Measurements from ENCODE around the gene ERBB4.
"Not testable (repeated sequence)": the region's sequence is repeated elsewhere in the genome, so short reads cannot be mapped to it uniquely, and the experiment has no call there.

Gene ERBB4

DNA sequence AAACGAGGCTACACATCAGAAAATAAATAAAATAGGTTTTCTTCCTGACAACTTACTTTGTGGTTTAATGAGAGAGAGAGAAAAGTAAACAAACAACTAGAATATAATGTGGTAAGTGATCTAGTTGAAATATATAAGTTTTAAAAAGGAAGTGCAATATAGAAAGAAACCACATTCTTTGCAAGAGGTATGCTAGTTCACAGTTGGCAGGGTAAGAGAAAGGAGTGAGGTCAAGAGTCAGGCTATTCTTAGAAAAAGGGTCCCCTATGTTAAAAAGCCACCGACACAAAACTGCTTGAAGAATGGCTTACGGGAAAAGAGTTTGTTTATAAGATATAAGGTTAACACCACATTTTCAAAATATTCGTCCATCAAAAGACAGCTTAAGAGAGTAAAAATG lies 462.1 kb downstream of the ERBB4 start:
- DNase-seq (ENCODE audit: low spot score) = no peak

DNA sequence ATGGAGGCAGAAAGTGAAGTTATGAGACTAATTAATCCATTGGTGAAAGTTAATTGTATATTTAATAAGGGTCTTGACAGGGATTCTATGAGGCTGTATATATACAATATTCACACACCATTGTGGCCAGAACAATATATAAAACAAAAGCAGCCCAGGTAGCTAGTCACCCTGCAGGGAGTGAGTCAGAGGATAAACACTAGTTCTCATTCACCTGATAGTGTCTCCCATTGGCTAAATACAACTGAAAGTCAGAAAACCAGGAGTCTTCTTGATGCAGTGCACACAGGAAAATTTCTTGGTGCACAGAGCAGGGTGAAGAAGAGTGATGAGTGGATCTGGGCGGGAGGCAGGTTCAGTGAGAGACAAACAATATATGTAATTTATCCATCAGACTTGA lies 465.2 kb downstream of the ERBB4 start:
- no peak for DNase-seq (ENCODE audit: low spot score)

DNA sequence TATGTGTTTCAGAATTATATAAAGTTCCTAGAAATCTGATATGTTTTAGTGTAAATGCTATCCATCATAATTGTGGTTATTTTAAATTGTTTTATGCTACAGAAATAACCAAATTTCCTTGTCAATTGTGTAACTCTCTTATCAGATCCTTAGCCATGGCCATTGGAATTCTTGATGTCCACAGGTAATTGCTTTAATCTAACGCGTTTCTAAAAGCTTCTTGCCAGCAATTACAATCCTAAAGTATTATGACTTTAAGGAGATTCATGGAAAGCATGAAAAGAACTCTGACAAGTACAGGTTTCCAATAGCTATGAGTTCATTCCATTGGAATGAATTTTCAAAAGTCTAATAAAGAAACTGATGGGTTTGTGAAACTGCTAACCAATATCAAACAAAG lies 472.1 kb downstream of the ERBB4 start:
- DNase-seq (ENCODE audit: low spot score) = no peak

DNA sequence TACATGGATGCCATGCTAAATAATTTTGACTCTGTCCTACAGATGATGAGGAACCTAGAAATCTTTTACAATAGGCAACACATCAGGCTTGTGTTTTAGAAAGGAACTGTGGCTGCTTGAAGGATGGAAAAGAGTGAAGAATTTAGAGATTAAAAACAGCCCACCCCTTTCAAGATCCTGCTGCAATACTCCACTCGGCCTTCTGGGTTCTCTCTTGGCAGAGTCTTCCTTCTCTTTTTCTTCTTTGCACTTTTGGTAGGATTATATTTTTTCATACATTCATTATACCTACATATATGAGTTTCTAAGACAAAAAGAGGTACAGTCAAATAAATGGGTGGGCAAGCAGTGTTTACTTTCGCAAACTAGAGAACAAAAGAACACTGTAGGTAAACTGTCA lies 474.3 kb downstream of the ERBB4 start:
- no peak for DNase-seq (ENCODE audit: low spot score)

DNA sequence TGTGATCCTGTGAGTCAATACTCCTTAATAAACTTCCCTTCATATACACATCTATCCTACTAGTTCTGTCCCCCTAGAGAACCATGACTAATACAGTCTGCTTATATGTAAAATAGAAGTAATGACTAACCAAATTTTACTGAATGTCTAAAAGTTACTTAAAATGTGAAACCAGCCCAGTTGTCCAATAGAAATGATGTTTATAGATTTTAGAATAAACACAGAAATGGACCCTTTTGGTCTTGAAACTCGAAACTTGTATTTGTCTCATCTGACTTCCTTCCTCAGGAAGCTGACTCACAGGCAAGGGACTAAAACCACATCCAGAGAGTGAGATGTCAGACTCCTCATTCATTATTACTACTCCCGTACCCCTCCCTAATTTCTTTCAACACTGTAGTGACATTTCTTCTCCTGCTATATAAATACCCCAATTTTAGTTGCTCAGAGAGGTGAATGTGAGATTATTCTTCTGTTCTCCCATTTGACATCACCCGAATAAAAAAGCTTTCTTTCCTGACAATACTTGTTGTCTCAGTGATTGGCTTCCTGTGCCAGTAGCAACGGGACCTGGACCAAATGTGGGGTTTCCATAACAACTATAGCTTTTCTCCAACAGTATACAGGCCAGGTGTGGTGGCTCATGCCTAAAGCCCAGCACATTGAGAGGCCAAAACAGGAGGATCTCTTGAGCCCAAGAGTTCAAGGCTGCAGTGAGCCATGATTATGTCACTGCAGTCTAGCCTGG lies 486.0 kb downstream of the ERBB4 start:
- no peak for DNase-seq (ENCODE audit: low spot score)

DNA sequence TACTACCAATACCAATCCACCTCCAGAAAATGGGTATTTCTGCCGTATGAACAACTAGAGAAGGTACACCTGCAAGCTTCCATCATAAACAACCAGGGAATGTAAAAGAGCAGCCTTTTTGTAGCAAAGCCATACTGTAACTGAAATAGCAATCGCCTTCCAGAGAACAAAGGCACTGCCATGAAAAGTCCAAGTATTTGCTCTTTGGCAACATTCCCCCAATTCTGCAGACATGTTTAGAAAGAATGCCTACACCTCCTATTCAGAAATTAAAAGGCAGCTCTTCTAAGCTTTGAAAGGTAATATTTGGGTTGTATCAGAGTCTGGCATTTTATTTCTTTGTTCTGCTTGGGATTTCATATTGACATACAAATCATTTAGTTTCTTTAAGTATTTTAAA lies 487.7 kb downstream of the ERBB4 start:
- DNase-seq (ENCODE audit: low spot score) = no peak

DNA sequence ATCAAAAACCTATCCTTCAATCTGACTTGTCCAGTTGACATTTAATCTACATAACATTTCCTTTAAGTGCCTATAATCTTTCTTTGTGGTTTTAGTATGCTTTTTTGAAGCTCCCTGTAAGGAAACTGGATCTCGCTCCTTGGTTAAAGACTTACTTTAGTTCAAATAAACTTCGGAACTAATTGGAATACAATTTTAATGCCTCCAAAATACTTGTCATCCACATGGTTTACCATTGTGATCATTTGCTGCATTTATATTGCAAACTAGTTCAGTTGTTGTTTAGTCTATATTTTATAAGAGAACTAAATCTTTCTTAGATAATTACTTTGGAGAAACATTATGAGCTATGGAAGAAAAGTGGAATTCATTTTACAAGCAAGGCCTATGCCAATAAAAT lies 496.0 kb downstream of the ERBB4 start:
- no peak for DNase-seq (ENCODE audit: low spot score)

DNA sequence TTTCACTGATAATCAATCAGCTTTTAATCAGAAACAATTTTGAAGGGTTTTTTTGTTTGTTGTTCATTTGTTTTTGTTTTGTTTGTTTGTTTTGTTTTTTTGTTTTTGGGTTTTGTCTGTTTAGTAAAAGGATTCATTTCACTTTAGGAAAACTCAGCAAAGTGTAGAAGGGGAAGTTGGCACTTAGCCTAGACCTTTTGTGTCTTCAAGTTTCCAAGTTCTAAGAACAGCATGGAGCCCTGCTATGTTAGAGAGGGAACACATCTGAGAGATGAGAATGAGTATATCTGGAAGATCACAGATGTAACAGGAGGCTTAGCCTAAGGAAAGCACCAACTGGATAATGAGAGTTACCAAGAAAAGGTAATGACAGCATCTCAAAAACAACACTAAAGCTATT lies 501.5 kb downstream of the ERBB4 start:
- DNase-seq (ENCODE audit: low spot score) = no peak

DNA sequence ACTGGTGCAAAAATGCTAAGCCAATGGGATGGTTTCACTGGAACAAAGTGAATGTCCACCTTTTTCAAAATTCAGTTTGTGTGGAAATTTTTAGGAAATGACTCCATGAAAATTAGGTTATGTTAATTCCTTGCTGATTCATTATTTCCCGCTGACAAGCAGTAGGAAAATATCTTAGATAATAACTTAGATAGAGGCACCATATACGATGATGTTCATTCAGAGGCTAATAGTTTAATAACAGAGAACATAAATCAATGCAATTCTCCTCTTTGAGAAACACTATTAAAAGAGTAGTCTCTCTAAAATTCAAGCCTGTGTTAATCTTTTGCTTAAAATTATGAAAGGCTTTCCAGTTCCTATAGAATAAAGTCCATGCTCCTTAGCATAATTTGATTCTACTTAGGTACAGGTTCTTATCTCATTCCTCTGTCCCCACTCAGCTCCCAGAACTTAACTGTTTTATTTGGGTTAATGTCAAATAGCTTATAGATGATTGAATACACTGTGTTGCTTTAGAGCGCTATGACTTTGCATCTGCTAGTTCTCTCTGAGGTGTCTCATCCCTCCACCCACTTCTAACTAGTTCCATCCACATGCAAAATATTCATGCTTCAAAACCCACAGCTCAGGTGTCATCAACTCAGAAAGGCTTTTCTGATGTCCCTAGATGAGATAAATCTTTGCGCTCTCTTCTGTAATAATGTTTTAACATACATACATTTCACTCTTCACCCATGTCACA lies 503.6 kb downstream of the ERBB4 start:
- DNase-seq (ENCODE audit: low spot score) = no peak

DNA sequence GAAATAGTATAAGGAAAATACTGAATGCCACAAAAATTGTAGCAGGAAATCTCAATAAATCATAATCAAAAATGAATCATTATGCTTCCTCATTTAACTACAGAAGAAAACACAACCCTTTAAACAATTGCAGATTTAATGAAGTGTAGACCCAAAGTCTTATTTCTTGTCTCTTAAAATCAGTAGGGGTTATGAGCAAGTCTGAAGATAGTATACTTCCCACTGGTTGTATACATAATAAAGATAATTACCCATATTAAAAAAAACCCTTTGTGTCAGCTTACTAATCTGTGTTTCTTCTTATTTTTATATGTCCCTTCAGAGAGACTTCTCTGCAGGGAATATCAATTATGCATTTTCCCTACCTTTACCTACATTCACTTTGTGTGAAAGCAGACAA lies 504.7 kb downstream of the ERBB4 start:
- DNase-seq (ENCODE audit: low spot score) = no peak

DNA sequence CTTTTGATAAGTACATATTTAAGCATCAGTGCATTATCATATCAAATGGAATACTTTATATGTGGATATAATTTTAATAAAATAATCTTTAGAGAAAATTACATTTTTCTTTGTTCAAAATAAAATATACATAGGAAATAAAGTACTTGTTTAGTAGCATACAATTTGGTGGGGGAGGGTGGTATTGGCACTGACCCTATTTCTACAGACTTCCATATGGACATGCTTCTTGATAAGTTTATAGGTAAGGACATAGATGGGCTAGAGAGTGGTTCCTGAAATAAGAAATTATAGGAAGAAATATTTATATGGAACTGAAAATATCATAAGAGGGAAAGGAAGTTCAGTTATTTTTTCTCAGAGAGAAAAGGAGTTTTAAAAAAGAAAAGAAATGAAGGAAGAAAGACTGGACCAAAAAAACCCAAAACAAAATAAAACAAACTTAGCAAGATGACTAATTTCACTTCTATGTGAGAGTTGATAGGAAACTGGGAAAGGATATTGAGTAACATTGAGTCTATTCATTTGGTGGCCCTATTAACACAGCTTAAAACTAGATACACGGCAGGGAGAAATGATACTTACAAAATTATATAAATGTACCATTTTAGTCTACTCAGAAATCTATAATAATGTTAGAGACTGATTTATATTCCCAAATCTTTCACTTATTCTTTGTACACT lies 505.9 kb downstream of the ERBB4 start:
- DNase-seq (ENCODE audit: low spot score) = no peak

DNA sequence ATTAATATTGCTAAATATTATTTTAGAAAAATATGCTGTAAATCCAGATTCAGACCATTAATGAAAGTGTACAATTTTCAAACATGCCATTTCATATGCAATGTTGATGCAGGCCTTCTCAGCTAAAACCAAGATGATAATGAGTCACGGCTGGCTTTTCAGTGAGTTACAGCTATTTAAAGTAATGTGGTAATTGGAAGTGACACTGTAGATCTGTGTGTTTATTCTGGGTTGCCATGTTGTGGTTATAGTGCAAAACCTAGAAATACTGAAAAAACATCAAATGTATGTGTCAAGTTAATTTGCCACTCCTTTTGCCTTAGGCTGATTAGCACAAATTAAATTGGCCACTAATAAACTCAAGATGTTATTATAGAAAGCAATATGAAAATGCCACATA lies 506.6 kb downstream of the ERBB4 start:
- DNase-seq (ENCODE audit: low spot score) = no peak

DNA sequence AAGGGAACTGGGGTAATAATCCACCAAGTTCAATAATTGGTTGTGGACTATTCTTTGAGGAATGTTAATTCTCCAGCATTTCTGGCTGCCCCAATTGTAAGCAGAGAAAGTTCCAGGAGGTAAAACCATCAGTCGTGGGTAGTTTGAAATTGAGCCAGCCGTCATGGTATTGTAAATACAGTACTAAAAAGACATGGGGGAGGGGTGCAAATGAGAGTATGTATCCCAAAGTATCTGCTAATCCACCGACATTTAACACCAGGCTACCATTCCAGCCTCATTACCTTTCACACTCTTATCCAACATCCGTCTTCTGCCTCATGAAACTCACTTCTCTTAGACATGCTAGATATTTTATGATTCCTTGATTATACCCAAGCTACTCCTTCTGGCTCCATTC lies 507.9 kb downstream of the ERBB4 start:
- no peak for DNase-seq (ENCODE audit: low spot score)

DNA sequence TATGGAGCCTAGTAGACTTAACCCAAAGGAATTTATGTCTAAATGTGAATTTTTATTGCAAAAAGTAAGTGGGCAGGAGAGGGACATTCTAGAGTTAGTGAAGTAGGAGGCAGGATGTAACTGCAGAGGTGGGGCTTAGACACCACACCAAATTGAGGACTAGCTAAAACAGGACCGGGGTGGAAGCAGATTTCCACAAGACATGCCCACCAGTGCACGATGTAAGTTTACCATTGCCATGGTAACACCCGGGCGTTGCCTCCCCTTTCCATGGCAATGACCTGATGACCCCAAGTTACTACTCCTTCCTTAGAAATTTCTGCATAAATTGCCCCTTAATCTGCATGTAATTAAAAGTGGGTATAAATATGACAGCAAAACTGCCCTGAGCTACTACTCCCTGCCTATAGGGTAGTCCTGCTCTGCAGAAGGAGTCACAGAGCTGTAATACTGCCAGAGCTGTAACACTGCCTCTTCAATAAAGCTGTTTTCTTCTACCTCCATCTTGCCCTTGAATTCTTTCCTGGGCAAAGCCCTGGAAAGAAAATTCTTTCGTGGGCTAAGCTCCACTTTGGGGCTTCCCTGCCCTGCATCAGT lies 509.7 kb downstream of the ERBB4 start:
- DNase-seq (ENCODE audit: low spot score) = no peak

DNA sequence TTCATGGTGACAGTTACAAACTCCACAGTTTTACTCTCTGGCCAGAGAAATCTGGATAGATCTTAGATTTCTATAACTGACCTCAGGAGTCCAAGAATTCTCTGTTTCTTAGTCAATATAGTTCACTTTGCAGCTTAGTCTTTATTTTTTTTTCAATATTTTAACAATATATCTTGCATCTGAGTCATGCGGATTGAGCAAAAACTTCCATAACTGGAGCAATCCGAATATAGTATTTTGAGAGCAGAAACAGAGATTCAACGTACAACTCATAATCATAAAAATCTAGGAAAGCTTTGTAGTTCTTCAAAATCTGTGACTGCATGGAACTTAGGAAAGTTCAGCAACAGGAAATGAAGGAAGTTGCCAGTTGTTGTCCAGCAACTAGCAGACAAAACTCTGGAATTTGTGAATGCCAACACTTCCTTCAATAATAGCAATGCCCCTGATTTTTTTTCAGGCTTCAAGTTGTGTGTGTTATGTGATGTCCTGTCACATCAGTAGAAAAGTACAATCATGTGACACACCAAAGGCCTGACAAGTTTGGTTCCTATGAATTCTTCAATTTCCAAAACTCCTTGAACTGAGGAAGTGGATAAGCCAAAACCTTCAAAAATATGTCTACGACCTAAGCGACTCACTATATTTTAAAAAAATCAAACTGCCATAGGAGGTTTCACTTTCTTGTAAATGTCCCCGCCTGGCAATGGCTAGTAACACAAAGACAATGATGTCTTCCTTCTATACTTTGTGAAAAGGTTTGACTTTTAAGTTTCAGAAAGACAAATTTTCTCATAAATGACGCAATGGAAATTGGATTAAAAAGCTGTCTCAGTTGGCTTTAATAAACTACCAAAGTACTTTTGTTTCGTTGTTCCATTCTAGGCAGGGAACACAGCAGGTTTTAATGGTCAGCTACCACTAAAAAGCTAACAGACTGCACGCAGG lies 510.6 kb downstream of the ERBB4 start:
- DNase-seq (ENCODE audit: low spot score) = no peak

DNA sequence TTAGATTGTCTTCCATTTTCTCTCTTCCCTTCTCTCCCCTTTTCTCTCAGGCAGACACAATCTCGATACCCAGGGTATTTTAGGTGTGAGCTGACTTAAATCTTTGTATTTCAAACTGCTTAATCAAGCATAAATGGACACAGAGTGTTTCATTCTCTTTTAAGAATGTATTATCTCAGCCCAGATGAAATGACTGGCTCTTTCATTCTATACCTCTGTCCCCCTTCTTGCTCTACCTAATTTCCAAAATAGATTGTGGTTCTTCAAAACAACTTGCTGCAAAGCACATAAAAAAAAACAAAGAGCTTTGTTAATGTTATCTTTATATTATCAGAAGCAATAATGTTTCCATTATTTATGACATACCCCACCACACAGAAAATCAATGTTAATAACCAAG lies 514.6 kb downstream of the ERBB4 start:
- no peak for DNase-seq (ENCODE audit: low spot score)

DNA sequence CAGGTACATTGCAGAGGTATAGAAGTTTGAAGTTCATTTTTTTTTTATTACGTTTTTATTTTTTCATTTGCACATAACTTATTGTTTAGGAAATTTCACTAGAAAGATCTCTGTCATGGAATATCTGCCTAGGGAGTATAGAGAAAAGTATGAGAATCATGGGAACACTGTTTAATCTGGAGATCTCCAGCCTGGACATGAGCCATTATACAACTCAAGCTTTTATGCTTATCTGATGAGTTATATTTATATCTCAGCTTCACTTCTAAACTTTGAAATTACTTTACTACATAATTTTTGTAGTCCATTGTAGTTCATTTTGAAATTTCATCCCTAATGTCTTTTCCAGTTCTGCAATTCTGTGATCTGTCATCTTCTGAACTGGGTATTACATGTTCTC lies 515.6 kb downstream of the ERBB4 start:
- no peak for DNase-seq (ENCODE audit: low spot score)

DNA sequence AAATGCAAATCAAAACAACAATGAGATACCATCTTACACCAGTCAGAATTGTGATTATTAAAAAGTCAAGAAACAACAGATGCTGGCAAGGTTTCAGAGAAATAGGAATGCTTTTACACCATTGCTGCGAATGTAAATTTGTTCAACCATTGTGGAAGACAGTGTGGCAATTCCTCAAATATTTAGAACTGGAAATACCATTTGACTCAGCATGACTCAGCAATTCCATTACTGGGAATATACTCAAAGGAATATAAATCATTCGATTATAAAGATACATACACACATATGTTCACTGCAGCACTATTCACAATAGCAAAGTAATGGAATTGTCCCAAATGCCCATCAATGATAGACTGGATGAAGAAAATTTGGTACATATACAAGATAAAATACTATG lies 516.7 kb downstream of the ERBB4 start:
- DNase-seq (ENCODE audit: low spot score) = no peak

DNA sequence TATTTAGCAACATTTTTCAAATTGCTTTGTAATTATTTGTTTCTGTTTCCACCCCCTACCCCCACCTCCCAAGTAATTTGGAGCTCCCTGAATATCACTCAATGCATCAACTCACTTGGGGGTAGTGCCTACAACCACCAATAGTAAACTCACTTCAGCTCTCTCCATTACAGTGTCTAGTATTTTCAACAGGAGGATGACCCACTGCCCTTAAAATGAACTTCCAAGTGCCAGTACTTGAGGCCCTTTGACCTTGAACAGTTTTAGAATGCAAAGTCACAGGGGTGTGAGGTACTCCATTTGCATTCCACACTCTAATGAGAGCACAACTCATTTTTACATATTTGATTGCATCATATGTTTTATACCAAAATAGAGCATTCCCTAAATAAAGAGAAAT lies 523.0 kb downstream of the ERBB4 start:
- DNase-seq (ENCODE audit: low spot score) = no peak

DNA sequence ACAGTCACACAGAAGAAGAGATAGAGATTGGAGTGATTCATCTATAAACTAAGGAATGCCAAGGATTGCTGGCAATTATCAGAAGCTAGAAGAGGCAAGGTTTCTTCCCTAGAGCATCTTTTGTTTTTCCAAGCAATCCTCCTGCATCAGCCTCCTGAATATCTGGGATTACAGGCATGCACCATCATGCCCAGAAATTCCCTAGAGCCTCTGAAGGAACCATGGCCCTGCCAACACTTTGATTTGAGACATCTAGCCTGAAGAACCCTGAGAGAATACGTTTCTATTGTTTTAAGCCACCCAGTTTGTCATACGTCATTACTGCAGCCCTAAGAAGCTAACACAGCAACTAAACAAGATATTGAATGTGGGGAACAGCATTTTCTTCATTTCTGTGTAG lies 525.0 kb downstream of the ERBB4 start:
- no peak for DNase-seq (ENCODE audit: low spot score)

DNA sequence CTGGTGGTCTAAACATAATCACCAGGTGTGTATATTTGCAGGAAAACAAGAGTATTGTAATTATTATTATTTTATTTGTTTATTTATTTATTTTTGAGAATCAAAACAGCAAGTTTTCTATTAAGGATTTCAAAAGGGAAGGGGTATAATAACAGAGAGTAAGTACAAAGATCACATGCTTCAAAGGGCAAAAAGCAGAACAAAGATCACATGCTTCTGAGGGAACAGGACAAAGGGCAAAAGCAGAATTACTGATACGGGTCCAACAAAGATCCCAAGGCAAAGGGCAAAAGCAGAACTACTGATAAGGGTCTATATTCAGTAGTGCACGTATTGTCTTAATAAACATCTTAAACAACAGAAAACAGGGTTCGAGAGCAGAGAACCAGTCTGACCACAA lies 528.3 kb downstream of the ERBB4 start:
- DNase-seq (ENCODE audit: low spot score) = not testable (repeated sequence)

DNA sequence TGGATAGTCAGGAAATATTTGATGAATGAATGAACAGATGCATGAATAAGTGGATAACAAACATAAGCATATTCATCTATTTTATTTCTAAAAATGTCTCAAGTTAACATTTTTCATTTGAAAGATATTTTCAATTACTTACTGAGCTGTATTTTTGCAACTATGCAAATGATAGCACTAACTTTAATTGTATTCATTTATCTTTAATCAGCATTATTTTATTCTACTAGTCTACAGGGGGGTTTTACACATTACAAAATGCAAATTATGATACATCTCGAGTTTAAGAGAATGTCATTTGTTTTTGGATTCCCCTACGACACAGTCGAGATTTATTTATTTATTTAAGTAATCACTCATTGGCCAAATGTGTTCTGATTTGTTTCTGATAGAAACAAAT lies 530.6 kb downstream of the ERBB4 start:
- no peak for DNase-seq (ENCODE audit: low spot score)
